Choroid plexus epithelial cell (primary cell): ENCODE results near the gene TBRG4.
"Not testable (repeated sequence)": the region's sequence is repeated elsewhere in the genome, so short reads cannot be mapped to it uniquely, and the experiment has no call there.

Experiments
- DNase-seq: peaks from one replicate; pipeline ENCODE4 v3.0.0-alpha.2; 2010; ENCODE audit warnings: low read depth
- H3K4me3 ChIP-seq: 2 replicates; pipeline ENCODE4 v1.5.1; 2011; ENCODE audit warnings: low read depth, mild to moderate bottlenecking, control low read depth, low read length, moderate library complexity
- TF ChIP-seq, protein P1 (sequence below): conservative IDR thresholded peaks from 2 replicates; pipeline ENCODE4 v1.5.1; 2011; ENCODE audit warnings: low read depth, mild to moderate bottlenecking, control low read depth, inconsistent platforms, low read length, moderate library complexity

Gene TBRG4

GRCh38 chr7:45157286-45157652 lies 45.8 kb upstream of the TBRG4 start:
- H3K4me3 ChIP-seq, result no peak overlapping the region
- TF ChIP-seq, protein P1, sequence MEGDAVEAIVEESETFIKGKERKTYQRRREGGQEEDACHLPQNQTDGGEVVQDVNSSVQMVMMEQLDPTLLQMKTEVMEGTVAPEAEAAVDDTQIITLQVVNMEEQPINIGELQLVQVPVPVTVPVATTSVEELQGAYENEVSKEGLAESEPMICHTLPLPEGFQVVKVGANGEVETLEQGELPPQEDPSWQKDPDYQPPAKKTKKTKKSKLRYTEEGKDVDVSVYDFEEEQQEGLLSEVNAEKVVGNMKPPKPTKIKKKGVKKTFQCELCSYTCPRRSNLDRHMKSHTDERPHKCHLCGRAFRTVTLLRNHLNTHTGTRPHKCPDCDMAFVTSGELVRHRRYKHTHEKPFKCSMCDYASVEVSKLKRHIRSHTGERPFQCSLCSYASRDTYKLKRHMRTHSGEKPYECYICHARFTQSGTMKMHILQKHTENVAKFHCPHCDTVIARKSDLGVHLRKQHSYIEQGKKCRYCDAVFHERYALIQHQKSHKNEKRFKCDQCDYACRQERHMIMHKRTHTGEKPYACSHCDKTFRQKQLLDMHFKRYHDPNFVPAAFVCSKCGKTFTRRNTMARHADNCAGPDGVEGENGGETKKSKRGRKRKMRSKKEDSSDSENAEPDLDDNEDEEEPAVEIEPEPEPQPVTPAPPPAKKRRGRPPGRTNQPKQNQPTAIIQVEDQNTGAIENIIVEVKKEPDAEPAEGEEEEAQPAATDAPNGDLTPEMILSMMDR, result no peak
- no peak for DNase-seq

DNA sequence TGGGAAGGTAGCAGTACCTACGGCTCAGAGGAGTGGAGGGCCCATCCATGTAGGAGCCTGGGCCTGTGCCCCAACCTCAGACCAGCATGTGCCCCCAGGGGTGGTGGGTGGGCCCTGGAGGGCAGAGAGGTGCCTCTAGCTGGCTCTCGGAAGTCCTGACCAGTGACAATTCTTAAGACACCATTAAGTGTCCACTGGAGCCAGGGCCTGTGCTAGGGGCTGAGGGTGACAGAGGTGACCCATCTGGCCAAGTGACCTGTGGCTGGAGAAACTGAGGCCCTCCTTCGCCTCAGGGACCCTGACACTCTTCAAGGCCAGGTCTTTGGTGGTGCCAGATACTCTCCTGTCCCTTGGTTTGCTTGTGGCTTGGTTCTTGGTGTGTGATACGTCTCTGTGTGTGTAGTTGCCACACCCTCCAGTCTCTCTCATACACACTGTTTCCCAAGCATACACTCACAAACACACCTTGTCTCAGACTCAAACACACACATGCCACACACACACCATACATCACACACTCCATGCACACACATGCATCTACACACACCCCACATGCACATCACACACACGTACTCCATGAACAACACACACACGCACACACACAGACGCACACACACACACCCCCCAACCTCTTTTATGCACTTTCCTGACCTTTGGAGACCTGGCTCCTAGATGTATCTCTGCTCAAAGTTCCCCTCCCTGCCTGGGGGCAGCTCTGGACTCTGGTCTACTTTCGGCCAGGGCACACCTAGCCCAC lies 45.2 kb upstream of the TBRG4 start:
- DNase-seq, result no peak
- TF ChIP-seq, protein P1, result no peak

GRCh38 chr7:45155941-45156340 lies 44.4 kb upstream of the TBRG4 start:
- no peak overlapping the region for H3K4me3 ChIP-seq
- no peak for DNase-seq
- TF ChIP-seq, protein P1, result no peak

More for the DNA sequence above, 45.2 kb upstream of the TBRG4 start:
- no peak overlapping the region for H3K4me3 ChIP-seq

DNA sequence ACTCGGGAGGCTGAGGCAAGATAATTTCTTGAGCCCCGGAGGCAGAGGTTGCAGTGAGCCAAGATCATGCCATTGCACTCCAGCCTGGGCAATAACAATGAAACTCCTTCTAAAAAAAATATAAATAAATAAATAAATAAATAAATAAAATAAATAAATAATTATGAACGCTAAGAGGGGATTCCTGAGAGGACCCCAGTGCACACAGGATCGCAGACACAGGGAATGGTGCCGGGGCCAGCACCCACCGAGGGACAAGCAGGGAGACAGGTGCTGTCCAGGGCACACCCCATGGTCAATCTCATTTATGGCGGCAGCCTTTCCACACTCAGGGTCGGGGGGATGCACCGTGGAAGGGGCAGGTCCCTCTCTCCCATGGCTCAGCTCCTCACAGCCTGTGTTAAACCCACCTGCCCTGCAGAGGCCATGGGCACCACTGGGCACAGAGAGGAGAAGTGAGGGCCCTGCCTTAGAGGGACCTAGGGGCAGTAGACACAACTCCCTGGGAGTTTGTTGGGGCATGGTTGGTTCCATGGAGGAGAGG lies 43.9 kb upstream of the TBRG4 start:
- H3K4me3 ChIP-seq, result no peak overlapping the region
- no peak for DNase-seq
- TF ChIP-seq, protein P1, result no peak

GRCh38 chr7:45153861-45154260 lies 42.4 kb upstream of the TBRG4 start:
- H3K4me3 ChIP-seq, DNase-seq: not testable (repeated sequence)

DNA sequence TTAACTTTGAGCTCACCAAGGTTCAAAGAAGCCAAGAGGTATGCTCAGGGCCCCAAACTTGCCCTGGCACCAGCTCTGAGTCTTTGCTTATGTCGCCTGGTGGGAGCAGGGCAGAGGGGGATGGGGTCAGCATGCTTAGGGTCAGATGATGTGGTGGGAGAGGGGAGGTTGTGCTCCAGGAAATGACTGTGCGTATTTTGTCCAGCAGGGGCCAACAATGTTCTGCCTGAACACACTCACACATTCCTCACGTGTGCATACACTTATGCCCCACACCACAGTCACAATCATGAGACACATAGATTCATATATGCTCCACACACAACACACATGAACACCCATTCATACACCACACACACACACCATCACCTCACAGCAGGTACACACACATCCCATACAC lies 41.7 kb upstream of the TBRG4 start:
- peak; percentile 11 for DNase-seq
- TF ChIP-seq, protein P1, result peak; percentile 6
- no peak overlapping the region for H3K4me3 ChIP-seq

GRCh38 chr7:45151967-45152366 lies 40.5 kb upstream of the TBRG4 start:
- DNase-seq, result no peak
- TF ChIP-seq, protein P1, result no peak
- H3K4me3 ChIP-seq, result no peak overlapping the region
